Tibial nerve (tissue), 4 donors: ENCODE data around the gene PC.

Experiments
- CTCF ChIP-seq, 5 experiments: fragments of 200-600 bp in 3 of 5; fragments of 450-650 bp in 2 of 5; sonication (generic) in 3 of 5; IDR thresholded peaks; one replicate each; pipeline ENCODE4 v1.5.1; 2016 to 2019; ENCODE audit warnings: antibody characterized with exemption in 5 of 5, mild to moderate bottlenecking in 3 of 5, moderate library complexity in 2 of 5
- EP300 ChIP-seq, 2 donors: sonication (generic); formaldehyde crosslinking; IDR thresholded peaks; one replicate each; pipeline ENCODE4 v1.6.1; 2017; ENCODE audit warnings: antibody characterized with exemption in 2 of 2, mild to moderate bottlenecking in 1 of 2
- POLR2A ChIP-seq, 2 donors: fragments of 450-650 bp; IDR thresholded peaks; one replicate each; pipeline ENCODE4 v1.6.1; 2017; ENCODE audit warnings: antibody characterized with exemption in 2 of 2, mild to moderate bottlenecking in 2 of 2, moderate library complexity in 2 of 2

- TF ChIP-seq POLR2A (IDR thresholded peaks at IDR 0.05) (no peak), CTCF (IDR thresholded peaks at IDR 0.05) (no peak), EP300 (IDR thresholded peaks at IDR 0.05) (no peak)
Measured at GRCh38 chr11:66854729-66855211, 103.4 kb downstream of the PC start.
